Prostate gland (tissue), 2 donors: Measurements from ENCODE around the gene COL25A1.

ENCODE experiments used
- CTCF ChIP-seq, 4 experiments: fragments of 200-600 bp in 2 of 4; fragments of 450-650 bp in 2 of 4; sonication (generic) in 2 of 4; IDR thresholded peaks; 1 replicate in 3 of 4; 2 replicates in 1 of 4; pipeline ENCODE4 v1.5.1; 2016 to 2019; ENCODE audit warnings: antibody characterized with exemption in 4 of 4, mild to moderate bottlenecking in 2 of 4, moderate library complexity in 2 of 4
- POLR2A ChIP-seq: fragments of 450-650 bp; IDR thresholded peaks from one replicate; pipeline ENCODE4 v1.6.1; 2016; ENCODE audit warnings: antibody characterized with exemption, mild to moderate bottlenecking
- POLR2AphosphoS5 ChIP-seq: sonication (generic); formaldehyde crosslinking; IDR thresholded peaks from one replicate; pipeline ENCODE4 v1.6.1; 2017; ENCODE audit warnings: antibody characterized with exemption

- no peak for TF ChIP-seq POLR2AphosphoS5
- no peak for TF ChIP-seq CTCF (IDR thresholded peaks at IDR 0.05)
- no peak for TF ChIP-seq POLR2A
Observed at GRCh38 chr4:109131559-109131958, 170.9 kb downstream of the COL25A1 start.
